IPS-20b (cell line): ENCODE data around the gene GAS2L1.

Experiments used
- H3K27ac ChIP-seq: one replicate; pipeline ENCODE4 v1.5.1; 2013; ENCODE audit warnings: low read length
- H3K27me3 ChIP-seq: 2 replicates; pipeline ENCODE4 v1.6.1; 2013; ENCODE audit warnings: mild to moderate bottlenecking, low read length, inconsistent platforms; ENCODE audit not compliant: insufficient read depth
- H3K36me3 ChIP-seq: 2 replicates; pipeline ENCODE4 v1.6.1; 2013; ENCODE audit warnings: low read depth, mild to moderate bottlenecking, inconsistent platforms, low read length, moderate library complexity; ENCODE audit not compliant: insufficient read depth
- H3K4me1 ChIP-seq: 2 replicates; pipeline ENCODE4 v1.6.1; 2013; ENCODE audit warnings: mild to moderate bottlenecking, control low read depth, inconsistent platforms, low read length, moderate library complexity; ENCODE audit not compliant: insufficient read depth
- H3K4me3 ChIP-seq: 2 replicates; pipeline ENCODE4 v1.5.1; 2013; ENCODE audit warnings: mild to moderate bottlenecking, low read length, inconsistent platforms
- H3K9ac ChIP-seq: 2 replicates; pipeline ENCODE4 v1.6.1; 2013; ENCODE audit warnings: low read depth, mild to moderate bottlenecking, inconsistent platforms, low read length, moderate library complexity
- H3K9me3 ChIP-seq: 2 replicates; pipeline ENCODE4 v1.6.1; 2013; ENCODE audit warnings: mild to moderate bottlenecking, low read depth, low read length, inconsistent platforms; ENCODE audit not compliant: insufficient read depth

GAS2L1 gene

DNA sequence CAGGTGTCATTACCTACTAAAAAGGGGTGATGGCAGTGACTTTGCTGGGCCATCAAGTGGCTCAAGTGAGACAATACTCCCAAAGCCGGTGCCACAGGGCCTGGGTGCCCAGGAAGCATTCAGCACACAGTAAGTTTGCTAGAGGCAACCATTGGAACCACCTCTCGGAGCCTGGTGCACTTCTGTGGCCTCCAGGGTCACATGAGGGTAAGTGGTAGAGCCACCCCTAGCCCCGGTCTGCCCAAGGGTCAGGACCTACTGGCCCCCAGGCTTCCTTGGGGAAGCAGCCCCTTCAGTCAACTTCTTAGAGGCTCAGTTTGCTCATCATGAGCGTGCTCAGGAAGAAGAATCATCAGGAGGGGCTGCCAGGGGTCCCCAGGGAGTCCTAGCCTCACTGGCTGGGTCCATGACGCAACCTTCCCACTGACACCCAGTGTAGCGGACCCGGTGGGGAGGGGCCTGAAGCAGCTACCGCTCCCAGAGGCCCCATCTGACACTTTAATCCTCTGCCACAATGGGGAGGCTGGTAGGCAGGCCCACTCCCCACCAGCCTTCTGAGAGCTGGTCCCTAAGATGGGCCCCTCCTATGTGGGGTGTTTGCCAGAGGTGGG, 26.5 kb downstream of the GAS2L1 start:
- Histone ChIP-seq H3K27ac (no peak overlapping the region), H3K36me3 (peaks cover 70% of the 10 kb centered on the region), H3K4me3 (no peak overlapping the region), H3K9me3 (no peaks in the 10 kb centered on the region), H3K4me1 (no peaks in the 10 kb centered on the region), H3K9ac (no peak overlapping the region), H3K27me3 (no peaks in the 10 kb centered on the region)

DNA sequence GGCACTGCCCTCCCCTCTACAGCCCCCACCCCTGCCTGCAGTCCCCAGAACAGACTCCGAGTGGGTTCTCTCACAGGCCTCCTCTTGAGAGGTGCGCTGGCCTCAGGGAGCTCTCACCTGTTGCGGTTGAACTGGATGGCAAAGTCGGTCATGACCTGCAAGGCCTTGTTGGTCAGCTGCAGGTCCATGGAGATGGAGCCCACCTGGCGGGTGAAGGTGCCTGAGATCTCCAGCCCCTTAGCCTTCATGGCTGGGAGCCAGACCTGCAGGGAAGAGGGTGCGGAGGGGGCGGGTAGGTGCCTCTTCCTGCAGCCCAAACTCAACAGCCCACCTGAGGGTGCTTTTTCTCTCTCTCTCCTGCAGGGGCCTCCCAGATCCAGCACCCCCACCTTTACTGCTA, 27.7 kb downstream of the GAS2L1 start:
- Histone ChIP-seq H3K36me3 (peaks cover 73% of the 10 kb centered on the region), H3K4me1 (no peaks in the 10 kb centered on the region), H3K4me3 (no peak overlapping the region), H3K9ac (no peak overlapping the region), H3K27ac (no peak overlapping the region), H3K9me3 (no peaks in the 10 kb centered on the region), H3K27me3 (no peaks in the 10 kb centered on the region)

DNA sequence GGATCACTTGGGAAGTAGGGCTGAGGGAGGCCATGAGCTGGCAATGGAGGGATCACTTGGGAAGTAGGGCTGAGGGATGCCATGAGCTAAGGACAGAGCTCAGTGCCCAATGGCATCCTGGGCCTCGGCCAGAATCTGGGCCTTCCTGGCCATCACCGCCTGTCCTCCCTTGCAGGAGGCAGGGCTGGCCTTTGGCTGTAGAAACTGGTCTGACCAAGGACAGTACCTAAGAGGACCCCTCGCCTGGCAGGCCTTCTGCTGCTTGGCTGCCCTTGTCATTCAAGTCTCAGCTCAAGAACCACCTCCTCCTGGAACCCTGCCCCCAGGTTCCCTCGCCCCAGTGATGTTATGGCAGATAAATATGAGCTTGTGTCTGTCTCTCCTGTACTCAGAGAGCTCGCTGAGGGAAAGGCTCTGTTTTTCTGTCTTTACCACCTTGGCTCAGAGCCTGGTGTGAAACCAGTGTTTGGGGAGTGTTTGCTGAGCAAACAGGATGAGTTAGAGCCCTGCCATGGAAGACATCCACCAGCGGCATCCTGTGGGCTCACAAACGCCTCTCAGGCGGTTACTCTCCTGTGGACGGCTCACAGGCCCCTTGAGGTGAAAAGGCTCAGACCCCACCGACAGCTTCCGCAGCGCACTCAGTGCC, 28.4 kb downstream of the GAS2L1 start:
- no peak overlapping the region for H3K9ac ChIP-seq
- H3K27me3 ChIP-seq = no peaks in the 10 kb centered on the region
- peaks cover 75% of the 10 kb centered on the region for H3K36me3 ChIP-seq
- H3K4me1 ChIP-seq = no peaks in the 10 kb centered on the region
- H3K9me3 ChIP-seq = no peaks in the 10 kb centered on the region
- no peak overlapping the region for H3K4me3 ChIP-seq
- no peak overlapping the region for H3K27ac ChIP-seq

DNA sequence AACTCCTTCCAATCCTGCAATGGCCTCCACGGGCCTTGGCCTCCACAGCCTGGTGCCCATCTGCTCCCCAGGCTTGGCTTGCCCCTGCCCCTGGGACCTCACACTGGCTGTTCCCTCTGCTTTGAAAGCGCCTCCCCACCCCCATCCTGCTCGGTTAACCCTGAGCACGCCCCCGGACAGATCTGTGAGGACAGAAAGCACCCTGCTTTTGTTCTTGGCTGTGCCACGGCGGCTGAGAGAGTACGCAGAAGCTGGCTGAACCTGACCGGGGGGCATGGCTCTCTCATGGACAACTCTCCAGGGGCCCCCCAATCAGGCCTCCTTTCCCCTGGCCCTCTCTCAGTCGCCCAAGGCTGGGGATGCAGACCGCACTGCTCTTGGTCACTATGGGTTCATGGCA, 29.2 kb downstream of the GAS2L1 start:
- H3K36me3 ChIP-seq = peaks cover 74% of the 10 kb centered on the region
- no peaks in the 10 kb centered on the region for H3K9me3 ChIP-seq
- no peak overlapping the region for H3K4me3 ChIP-seq
- no peaks in the 10 kb centered on the region for H3K27me3 ChIP-seq
- H3K4me1 ChIP-seq = no peaks in the 10 kb centered on the region
- no peak overlapping the region for H3K27ac ChIP-seq
- H3K9ac ChIP-seq = no peak overlapping the region

DNA sequence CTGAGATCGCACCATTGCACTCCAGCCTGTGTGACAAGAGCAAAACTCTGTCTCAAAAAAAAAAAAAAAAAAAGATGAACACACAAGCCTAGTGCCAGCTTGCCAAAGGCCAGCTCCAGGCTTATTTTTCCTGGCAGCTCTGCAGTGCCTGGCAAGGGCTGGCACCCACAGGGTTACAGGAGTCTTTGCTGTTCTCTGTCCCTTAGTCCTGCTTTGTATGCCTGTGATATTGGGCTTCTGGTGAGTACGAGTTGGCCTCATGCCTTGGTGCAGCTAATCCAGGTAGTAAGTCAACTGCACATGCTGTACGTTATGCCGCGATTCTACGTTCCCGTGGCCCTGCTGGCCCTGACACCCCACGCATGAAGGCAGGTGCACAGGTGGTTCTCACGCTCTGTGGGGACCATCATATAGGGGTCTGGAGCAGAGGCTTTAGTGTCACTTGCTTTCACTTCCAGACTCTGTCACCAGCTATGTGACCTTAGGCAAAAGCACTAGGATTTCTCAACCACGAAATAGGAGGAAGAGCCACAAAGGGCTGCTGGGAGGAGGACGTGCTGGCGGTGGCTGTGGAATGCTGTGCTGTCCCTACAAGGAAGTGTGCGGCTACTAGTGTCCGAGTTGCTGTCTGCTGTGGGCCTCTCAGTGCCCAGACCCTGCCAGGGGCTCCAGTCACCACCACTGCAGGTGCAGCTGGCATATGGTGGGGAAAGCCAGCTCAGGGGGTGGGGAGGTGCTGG, 30.5 kb downstream of the GAS2L1 start:
- Histone ChIP-seq H3K4me3 (no peak overlapping the region), H3K4me1 (no peaks in the 10 kb centered on the region), H3K36me3 (peaks cover 79% of the 10 kb centered on the region), H3K27me3 (no peaks in the 10 kb centered on the region), H3K27ac (no peak overlapping the region), H3K9me3 (no peaks in the 10 kb centered on the region), H3K9ac (no peak overlapping the region)

DNA sequence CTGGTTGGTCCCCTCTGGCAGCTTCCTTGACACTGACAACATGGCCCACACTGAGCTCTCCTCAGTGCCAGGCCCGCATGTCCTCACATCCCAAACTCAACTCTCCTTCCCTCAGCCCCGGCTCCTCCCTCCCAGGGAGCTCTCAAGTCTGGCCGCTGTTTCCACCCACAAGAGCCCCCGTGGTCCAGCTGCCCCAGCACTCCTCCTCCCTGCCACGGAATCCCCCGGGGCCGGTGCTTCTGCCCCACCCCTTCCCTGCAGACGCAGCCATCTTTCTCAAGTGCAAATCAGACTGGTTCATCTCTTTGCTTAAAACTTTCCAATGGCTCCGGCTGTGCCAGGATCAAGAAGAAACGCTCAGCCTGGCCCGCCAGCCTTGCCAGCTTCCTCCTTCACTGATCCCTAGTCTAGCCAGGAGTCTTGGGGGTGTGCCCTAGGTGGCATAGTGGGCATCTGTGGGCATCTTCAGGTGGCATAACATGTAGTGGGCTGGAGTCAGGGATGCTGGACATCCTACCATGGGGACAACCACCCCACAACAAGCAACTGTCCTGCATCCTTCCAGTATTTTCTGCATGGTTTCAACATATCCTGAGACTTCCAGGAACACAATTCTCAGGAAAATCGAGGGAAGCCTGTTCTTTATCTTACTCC, 31.3 kb downstream of the GAS2L1 start:
- no peak overlapping the region for H3K27ac ChIP-seq
- H3K9me3 ChIP-seq = no peaks in the 10 kb centered on the region
- no peak overlapping the region for H3K9ac ChIP-seq
- H3K27me3 ChIP-seq = no peaks in the 10 kb centered on the region
- peaks cover 80% of the 10 kb centered on the region for H3K36me3 ChIP-seq
- no peak overlapping the region for H3K4me3 ChIP-seq
- H3K4me1 ChIP-seq = no peaks in the 10 kb centered on the region

DNA sequence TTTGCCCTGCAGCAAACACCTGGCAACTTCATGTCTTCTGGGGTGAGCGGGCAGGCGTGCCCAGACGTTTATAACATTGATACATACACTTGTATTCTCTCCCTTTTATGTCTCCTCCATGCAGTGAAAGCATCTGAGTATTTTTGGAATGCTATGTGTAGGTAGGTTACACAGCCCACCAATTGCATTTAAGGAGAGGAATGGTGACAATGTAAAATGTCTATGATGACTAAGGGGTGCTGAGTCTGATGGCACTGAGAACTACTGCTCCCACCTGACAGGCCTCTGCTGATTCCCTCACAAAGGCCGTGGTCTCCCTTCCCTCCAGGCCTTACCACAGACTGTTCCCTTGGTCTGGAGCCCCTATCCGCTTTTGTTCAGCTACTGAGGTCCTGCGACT, 31.9 kb downstream of the GAS2L1 start:
- Histone ChIP-seq H3K4me3 (no peak overlapping the region), H3K4me1 (no peaks in the 10 kb centered on the region), H3K27ac (no peak overlapping the region), H3K27me3 (no peaks in the 10 kb centered on the region), H3K9ac (no peak overlapping the region), H3K36me3 (peaks cover 86% of the 10 kb centered on the region), H3K9me3 (no peaks in the 10 kb centered on the region)

DNA sequence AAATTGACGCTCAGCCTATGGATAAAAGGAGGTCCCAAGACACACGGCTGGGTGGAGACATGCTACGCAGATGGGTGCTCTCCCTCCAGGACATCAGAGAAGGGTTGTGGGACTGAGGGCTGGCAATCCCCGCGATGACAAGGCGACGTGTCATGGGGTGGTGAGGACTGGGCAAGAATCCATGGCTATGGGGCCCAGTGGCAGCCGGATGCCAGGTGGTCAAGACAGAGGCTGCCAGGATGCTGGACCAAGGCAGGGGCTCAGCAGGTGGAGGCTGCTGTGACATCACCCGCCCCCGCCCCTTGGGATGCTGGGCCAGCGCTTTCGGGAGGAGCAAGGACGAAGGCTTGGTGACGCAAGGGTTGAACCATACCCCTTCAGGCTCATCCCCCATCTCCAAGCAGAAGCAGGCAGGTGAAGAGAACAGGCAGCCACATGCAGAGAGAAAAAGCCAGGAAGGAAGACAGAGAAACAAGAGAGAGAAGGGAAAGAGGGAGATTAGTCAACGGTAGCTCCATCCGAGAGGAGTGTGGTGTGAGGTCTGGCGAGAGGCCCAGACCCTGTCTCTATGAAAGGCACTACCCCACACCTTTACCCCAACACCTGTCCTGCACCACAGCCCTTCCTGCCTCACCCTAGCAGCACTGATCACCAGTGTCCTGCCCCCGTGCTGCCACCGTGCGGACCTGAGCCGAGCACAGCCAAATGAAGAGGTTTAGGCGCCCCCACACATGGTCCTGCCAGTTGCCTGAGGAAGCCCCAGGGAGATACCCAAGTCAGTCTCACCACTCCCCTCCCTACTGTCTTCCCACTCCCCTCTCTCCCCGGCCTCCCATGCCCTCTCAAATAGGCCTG, 33.2 kb downstream of the GAS2L1 start:
- Histone ChIP-seq H3K27ac (no peak overlapping the region), H3K4me1 (no peaks in the 10 kb centered on the region), H3K4me3 (no peak overlapping the region), H3K27me3 (no peaks in the 10 kb centered on the region), H3K36me3 (peaks cover 88% of the 10 kb centered on the region), H3K9ac (no peak overlapping the region), H3K9me3 (no peaks in the 10 kb centered on the region)

DNA sequence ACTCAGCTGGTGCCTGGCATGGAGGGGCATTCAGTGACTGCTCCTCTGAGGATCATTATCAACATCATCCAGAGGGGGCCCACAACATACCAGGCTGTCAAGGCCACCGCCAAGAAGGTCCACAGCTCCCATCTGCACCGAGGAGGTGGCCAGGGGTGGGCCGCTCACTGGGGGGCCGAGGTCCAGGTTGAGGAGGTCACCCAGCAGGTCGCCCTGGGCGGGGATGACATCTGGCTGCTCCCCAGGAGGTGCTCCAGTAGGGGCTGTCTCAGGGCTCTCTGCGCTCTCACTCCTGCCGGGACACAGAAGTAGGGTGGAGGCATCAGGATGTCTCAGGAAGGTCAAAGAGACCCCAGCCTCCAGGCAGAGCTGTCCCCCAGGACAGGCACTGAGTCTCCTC, 34.1 kb downstream of the GAS2L1 start:
- H3K36me3 ChIP-seq = peaks cover 84% of the 10 kb centered on the region
- no peak overlapping the region for H3K4me3 ChIP-seq
- H3K27ac ChIP-seq = no peak overlapping the region

DNA sequence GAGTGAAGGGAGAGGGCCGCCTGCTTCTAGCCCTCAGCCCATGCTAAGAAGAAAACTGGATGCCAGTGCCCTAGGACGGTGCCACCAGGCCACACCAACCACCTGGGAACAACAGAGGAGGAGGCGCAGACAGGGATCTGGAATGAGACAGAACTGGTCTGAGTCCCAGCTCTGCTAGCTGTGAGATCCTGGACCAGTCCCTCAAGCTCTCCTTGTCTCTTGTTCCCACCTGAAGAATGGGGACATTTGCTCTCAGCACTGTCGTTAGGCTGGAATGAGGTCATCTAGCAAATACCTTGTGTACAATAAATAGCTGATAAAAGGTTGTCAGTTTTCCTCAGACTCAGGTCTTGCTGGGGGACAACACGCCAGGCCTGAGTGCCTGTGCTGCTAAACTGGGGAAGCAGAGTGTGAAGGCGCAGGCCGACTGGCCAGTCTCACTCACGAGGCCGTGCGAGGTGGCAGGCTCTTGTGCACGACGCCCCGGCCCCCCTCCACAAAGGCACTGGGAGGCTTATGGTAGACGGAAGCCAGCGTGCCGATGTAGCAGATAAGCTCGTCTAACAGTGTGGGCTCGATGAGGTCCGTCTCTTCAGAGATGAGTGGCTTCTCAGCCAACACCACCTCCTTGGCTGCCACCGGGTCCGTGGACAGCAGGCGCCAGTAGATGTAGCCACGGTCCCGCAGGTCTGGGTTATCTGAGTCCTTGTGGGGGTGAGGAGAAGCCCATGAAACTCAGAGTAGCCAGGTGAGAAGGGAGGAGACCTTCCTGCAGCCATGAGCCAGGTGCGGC, 34.8 kb downstream of the GAS2L1 start:
- H3K27ac ChIP-seq = no peak overlapping the region
- H3K27me3 ChIP-seq = no peaks in the 10 kb centered on the region
- no peaks in the 10 kb centered on the region for H3K9me3 ChIP-seq
- H3K36me3 ChIP-seq = peaks cover 83% of the 10 kb centered on the region
- H3K4me3 ChIP-seq = no peak overlapping the region
- no peak overlapping the region for H3K9ac ChIP-seq
- H3K4me1 ChIP-seq = no peaks in the 10 kb centered on the region

More for the DNA sequence above, 34.1 kb downstream of the GAS2L1 start:
- Histone ChIP-seq H3K27me3 (no peaks in the 10 kb centered on the region), H3K4me1 (no peaks in the 10 kb centered on the region), H3K9me3 (no peaks in the 10 kb centered on the region), H3K9ac (no peak overlapping the region)

DNA sequence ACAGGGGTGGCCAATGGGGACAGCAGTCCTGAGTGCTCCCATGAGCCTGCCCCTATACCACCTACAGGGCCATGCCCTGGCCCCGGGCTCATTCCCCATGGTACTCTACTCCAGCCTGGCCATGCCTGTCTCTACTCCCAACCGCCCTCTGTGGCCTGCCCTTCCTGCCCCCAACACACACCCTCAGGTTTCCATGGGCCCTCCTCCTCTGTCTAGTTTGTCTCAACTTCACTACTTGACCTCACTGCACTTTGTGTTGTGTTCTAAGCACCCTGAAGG, 35.3 kb downstream of the GAS2L1 start:
- Histone ChIP-seq H3K4me3 (no peak overlapping the region), H3K36me3 (peaks cover 85% of the 10 kb centered on the region), H3K27me3 (no peaks in the 10 kb centered on the region), H3K27ac (no peak overlapping the region), H3K9ac (no peak overlapping the region), H3K9me3 (no peaks in the 10 kb centered on the region), H3K4me1 (no peaks in the 10 kb centered on the region)
